Measurements from ENCODE around the gene GRIFIN.
"Not testable (repeated sequence)": the region's sequence is repeated elsewhere in the genome, so short reads cannot be mapped to it uniquely, and the experiment has no call there.

GRIFIN gene

GRCh38 chr7:2478399-2478785 is 2.2 kb upstream of the GRIFIN start:
- no peak for DNase-seq (ENCODE audit: low read depth in 2 of 2)

- DNase-seq (ENCODE audit: low read depth in 2 of 2), result peak in 1 of 2 donors; percentile 52
Observed at GRCh38 chr7:2477447-2478398, 1.5 kb upstream of the GRIFIN start.

DNA sequence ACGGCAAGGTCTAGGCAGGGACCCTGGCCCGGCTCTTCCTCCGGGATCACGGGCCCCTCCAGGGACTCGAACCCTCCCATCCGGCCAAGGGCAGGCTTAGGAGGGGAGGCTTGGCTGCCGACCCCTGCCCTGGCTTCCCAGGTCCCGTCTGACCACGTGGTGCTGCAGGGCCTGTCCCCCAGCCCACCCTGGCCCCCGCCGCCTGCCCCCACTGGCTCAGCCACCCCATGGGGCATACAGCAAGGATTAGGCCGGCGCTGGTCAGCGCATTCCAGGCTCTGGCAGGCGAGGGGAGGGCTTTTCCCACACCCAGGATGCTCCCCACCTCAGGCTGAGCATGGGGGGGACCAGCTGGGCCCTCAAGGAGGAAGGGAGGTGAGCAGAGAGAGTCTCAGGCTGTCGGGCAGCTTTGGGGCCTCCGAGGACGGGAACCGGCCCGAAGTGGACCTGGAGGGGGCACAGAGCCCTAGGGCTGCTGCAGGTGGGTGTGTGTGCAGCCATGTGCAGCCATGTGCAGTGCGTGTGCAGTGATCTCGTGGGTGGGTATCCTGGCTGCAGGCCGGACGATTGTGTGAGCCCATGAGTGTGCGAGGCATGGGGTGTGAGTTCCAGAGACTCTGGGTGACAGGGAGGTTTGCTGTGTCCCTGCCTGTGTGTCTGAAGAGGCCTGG is 713 bp upstream of the GRIFIN start:
- no peak for DNase-seq (ENCODE audit: low read depth in 2 of 2)

DNA sequence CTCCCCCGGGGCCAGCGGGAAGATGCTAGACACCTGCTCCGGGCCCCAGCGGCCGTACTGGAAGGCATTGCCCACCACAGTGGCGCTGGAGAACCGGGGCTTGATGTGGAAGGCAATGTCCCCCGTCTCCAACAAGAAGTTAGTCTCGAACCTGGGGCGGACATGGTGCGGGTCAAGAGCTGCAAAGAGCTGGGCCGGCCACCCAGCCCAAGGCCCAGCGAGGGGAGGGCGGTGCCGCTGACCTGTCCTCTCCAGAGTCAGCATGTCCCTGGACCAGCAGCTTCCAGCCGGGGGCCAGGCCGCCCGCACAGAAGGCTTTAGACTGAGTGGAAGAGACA is 551 bp downstream of the GRIFIN start:
- DNase-seq (ENCODE audit: low read depth in 2 of 2), result no peak

- DNase-seq (ENCODE audit: low read depth in 2 of 2), result no peak
Observed at GRCh38 chr7:2474813-2475677, 1.2 kb downstream of the GRIFIN start.

GRCh38 chr7:2474224-2474623 is 2.0 kb downstream of the GRIFIN start:
- DNase-seq (ENCODE audit: low read depth in 2 of 2), result no peak

DNA sequence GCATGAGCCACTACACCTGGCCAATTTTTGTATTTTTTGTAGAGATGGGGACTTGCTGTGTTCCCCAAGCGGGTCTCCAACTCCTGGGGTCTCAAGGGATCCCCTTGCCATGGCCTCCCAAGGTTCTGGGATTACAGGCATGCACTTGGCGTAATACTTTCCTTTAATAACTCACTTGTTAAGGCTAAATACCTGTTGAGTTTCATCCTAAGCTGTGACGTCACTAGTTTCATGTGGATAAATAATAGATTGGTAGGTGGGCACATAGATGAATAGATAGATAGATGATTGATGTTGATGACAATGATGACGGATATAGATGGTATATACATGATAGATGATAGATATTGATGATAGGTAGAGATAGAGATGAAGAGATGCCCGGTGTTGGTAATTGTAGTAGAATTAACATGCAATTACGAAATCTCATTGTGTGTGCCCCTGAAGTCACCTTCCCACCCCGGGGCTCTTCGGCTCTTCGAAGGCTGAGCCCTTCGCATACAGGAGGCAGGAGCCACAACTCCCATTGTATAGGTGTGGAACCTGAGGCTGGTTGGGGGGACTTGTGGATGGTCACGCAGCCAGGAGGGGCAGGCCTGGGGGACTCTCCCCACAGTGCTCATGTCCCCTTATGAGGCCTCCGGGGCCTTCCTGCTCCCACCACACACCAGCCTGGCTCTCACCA is 2.6 kb downstream of the GRIFIN start:
- DNase-seq (ENCODE audit: low read depth in 2 of 2), result no peak

DNA sequence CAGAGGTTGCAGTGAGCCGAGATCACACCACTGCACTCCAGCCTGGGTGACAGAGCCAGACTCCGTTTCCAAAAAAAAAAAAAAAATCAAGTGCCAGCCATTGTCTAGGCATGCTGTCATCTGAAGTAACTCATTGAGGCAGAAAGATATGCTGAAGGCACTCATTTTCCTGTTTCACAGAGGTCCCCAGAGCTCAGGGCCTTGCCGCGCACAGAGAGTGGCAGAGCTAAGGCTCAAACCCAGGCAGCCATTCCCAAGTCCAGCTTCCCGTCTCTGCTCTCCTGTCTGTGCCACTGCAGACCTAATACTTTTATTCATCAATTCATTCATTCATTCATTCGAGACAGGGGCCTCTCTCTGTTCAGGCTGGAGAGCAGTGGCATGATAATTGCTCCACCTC is 3.5 kb downstream of the GRIFIN start:
- no peak for DNase-seq (ENCODE audit: low read depth in 2 of 2)

DNA sequence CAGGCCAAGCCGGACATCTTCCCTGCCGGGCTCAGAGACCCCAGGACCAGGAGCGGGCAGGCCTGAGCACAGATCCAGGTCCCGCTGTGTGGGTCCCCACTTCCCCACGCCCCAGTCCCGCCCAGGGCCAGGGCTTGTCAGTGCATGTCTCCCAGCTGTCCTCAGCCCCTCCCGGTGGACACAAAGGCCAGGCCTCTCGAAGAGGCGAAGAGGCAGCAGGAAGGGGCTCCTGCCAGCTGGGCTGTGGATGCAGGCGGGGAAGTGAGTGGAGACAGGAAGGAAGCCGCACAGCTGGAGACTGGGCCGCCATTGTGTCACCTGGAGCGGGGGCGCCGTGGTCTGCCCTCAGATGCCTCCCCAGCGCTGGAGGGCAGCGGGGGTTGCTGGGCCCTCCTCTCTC is 4.8 kb downstream of the GRIFIN start:
- DNase-seq (ENCODE audit: low read depth in 2 of 2), result no peak

GRCh38 chr7:2471022-2471329 is 5.2 kb downstream of the GRIFIN start:
- no peak for DNase-seq (ENCODE audit: low read depth in 2 of 2)

DNA sequence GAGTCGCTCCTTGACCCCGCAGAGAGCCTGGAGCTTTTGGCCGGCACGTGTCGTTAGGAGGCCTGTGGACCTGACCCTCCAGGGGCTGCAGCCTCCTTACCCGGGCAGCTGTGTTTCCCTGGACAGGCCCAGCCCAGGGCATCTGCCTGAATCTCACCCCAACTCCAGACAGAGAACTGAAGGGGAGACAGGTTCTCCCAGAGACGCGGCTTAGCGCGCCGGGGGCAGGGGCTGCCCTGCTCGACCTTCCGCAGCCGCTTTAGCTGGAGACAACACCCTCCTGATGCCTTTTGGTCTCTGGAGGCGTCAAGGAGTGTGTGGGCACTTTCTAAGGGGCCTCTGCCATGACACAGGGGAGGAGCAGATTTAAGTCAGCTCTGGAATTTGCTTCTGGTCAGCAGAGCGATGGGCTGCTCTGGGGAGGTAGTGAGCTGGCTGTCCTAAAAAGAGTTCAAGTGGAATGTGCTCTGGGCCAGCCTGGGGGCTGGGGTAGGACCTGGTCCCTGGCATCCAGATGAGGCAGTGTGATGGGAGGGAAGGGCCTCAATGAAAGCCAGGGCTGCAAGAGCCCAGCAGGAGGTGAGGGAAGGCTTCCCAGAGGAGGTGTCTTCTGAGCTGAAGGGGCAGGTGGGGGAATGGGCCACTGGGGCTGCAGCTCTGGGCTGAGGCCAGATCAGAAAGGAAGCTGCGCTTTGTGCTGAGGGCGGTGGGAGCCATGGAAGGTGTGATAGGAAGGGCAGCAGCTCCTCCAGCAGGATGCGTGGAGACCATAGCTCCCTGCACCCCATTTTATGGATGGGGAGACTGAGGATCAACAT is 5.8 kb downstream of the GRIFIN start:
- no peak for DNase-seq (ENCODE audit: low read depth in 2 of 2)

- DNase-seq (ENCODE audit: low read depth in 2 of 2), result not testable (repeated sequence)
Observed at GRCh38 chr7:2469460-2470203, 6.6 kb downstream of the GRIFIN start.

- no peak for DNase-seq (ENCODE audit: low read depth in 2 of 2)
Observed at GRCh38 chr7:2468227-2468626, 8.0 kb downstream of the GRIFIN start.

- DNase-seq (ENCODE audit: low read depth in 2 of 2), result no peak
Observed at GRCh38 chr7:2466675-2467074, 9.5 kb downstream of the GRIFIN start.

GRCh38 chr7:2465928-2466327 is 10.3 kb downstream of the GRIFIN start:
- no peak for DNase-seq (ENCODE audit: low read depth in 2 of 2)

DNA sequence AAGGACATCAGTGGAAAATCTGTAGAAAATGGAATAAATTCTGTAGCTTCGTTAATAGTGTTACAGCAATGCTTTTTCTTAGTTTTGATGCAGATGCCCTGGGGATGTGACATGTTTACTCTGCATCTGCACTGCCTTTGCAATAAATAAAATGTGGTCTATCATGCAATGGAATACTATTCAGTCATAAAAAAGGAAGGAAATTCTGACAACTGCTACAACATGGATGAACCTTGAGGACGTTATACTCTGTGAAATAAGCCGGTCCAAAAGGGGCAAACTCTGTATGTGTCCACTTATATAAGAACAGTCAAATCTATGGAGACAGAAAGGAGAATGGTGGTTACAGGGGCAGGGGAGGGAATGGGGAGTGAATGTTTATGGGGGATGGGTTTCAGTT is 13.5 kb downstream of the GRIFIN start:
- no peak for DNase-seq (ENCODE audit: low read depth in 2 of 2)

GRCh38 chr7:2461268-2462026 is 14.8 kb downstream of the GRIFIN start:
- no peak for DNase-seq (ENCODE audit: low read depth in 2 of 2)

- no peak for DNase-seq (ENCODE audit: low read depth in 2 of 2)
Observed at GRCh38 chr7:2460641-2461040, 15.6 kb downstream of the GRIFIN start.

GRCh38 chr7:2460188-2460587 is 16.0 kb downstream of the GRIFIN start:
- no peak for DNase-seq (ENCODE audit: low read depth in 2 of 2)

DNA sequence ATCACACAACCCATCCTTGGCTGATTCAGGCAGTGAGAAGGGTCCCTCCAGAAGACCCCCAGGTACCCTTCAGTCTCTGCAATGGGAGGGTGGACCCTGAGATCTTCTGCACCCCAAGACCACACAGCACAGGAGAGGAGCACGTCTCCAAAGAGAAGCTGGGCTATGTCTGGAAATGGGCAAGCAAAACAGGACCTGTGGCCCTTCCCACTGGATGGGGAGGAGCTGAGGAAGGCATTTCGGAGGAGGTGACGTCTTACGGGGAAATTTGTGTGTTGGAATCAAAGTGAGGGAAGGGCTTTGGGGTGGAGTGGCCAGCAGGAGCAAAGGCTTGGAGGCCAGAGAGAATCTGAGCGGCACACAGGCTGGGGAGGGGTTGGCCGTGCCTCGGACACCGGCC is 16.5 kb downstream of the GRIFIN start:
- no peak for DNase-seq (ENCODE audit: low read depth in 2 of 2)
